Spleen (tissue), 7 donors: ENCODE data around the gene OXT.

Source experiments
- CTCF ChIP-seq, 11 experiments: fragments of 200-600 bp in 7 of 11; fragments of 450-650 bp in 4 of 11; sonication (generic) in 4 of 11; IDR thresholded peaks in 8 of 11; conservative IDR thresholded peaks in 3 of 11; 1 replicate in 7 of 11; 2 replicates in 4 of 11; pipeline versions ENCODE4 v1.4.0 to v1.8.0; 2016 to 2021; ENCODE audit warnings: antibody characterized with exemption in 11 of 11, inconsistent platforms in 4 of 11, mild to moderate bottlenecking in 1 of 11
- POLR2A ChIP-seq, 3 donors: fragments of 450-650 bp; IDR thresholded peaks; one replicate each; pipeline ENCODE4 v1.5.1; 2017; ENCODE audit warnings: antibody characterized with exemption in 3 of 3, mild to moderate bottlenecking in 1 of 3
- donor health status: DM: no; HTN: no; CAD: no; lungs with moderate emphysema.
- donor health status: DM: no; HTN: no; CAD: no.
- donor health status: DM: no; HTN: no; CAD: no.

GRCh38 chr20:3084986-3085360, 13.6 kb downstream of the OXT start:
- no peak for TF ChIP-seq POLR2A (IDR thresholded peaks at IDR 0.05)
- no peak for TF ChIP-seq CTCF (IDR thresholded peaks at IDR 0.05 in 8 of 11, conservative IDR thresholded peaks at IDR 0.05 in 3 of 11)
